GM12874 (cell line): ENCODE results near the gene NOVA2.

Experiments
- TF ChIP-seq, protein P1 (sequence below): IDR thresholded peaks from 2 replicates; pipeline ENCODE4 v1.5.1; 2011; ENCODE audit warnings: low read depth, mild to moderate bottlenecking, control low read depth, low read length, moderate library complexity; ENCODE audit not compliant: insufficient read depth

NOVA2 gene

DNA sequence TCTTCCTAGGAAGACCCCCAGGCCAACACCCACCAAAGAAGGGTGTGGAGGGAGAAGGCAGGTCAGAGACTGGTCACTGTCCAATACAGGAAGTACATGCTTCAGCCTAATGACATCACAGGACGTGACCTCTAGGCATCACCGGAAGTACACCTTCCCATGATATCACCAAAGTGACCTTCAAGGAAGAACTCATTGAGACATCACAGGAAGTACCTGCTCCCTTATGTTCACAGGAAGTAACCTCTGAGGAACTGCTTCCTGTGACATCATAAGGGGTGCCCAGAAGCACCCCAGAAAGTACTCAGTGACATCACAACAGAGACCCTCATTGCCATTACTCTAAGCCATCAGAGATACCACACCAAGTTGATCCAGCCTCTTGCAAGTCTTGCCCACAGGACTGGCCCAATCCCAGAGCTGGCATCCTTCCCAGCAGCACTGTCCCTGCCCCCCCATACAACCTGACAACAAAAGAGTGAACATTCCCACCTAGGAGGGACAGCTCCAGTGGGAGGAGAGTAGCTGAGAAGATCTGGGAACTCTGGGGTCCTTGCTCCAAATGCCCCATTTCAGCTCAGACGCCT, 34.8 kb downstream of the NOVA2 start:
- TF ChIP-seq, protein P1, sequence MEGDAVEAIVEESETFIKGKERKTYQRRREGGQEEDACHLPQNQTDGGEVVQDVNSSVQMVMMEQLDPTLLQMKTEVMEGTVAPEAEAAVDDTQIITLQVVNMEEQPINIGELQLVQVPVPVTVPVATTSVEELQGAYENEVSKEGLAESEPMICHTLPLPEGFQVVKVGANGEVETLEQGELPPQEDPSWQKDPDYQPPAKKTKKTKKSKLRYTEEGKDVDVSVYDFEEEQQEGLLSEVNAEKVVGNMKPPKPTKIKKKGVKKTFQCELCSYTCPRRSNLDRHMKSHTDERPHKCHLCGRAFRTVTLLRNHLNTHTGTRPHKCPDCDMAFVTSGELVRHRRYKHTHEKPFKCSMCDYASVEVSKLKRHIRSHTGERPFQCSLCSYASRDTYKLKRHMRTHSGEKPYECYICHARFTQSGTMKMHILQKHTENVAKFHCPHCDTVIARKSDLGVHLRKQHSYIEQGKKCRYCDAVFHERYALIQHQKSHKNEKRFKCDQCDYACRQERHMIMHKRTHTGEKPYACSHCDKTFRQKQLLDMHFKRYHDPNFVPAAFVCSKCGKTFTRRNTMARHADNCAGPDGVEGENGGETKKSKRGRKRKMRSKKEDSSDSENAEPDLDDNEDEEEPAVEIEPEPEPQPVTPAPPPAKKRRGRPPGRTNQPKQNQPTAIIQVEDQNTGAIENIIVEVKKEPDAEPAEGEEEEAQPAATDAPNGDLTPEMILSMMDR = no peak

DNA sequence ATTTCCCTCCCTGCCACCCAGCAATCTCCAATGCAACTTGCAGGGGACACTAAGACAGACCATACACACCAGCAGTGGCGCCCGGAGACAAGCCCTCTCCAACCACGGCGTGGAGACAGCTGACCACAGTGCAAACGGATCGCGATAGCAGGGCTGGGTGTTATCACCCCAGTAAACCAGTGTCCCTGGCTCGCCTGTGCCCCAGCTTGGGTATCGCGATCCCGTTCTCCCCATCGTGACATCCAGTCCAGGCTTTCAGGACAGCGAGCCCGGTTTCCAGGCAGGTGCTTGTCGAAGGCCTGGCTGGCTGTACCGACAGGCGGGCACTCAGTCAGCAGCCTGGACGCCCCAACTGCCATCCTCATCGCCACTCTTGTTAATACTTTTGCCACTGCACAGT, 38.4 kb downstream of the NOVA2 start:
- TF ChIP-seq, protein P1 = no peak

DNA sequence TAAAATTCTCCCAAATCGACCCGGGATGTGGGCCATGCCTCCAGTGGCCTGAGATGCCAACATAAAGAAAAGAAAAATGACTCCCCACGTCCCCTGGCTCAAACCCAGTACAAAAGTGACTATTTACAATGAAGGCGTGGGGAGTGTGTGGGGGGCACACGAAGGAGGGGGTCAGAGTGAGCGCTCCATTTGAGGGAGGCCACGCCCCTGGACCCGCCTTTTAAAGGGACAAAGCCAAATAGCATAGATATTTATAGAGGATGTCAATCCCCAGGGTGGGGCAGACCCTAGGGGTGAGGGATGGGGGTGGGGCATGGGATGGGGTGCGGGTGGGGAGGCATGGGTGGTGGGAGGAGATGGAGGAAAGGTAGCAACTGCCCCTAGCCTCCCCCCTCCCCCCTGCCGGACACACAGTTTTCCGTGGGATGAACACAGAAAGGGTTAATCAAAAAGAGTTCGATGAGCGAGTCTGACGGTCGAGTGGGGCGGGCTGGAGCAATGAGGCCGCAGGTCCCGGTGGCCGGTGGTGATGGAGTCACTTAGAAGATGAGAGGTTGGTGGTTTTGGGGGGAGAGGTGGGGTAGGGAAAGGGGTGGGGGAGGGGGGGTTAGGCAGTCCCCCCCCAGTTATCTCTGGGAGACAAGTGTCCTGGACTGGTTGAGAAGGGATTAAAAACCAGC, 39.0 kb downstream of the NOVA2 start:
- TF ChIP-seq, protein P1 = no peak

DNA sequence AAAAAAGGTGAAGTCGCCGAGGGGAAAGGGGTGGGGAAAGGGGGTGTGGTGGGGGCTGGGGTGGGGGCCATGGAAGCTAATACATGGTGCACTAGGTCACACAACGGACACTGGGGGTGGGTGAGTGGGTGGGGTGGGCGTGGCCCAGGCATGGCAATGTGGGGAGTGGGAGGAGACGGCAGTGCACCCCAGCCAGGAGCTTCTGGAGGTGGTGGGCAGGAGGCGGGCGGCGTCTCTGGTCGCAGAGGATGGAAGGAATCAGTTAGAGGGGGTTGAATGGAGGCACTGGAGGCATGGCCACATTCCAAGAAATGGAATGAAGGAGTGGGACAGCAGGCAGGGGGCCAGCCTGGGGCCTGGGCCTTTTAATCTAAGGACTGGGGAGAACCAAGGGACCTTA, 39.9 kb downstream of the NOVA2 start:
- TF ChIP-seq, protein P1 = no peak

DNA sequence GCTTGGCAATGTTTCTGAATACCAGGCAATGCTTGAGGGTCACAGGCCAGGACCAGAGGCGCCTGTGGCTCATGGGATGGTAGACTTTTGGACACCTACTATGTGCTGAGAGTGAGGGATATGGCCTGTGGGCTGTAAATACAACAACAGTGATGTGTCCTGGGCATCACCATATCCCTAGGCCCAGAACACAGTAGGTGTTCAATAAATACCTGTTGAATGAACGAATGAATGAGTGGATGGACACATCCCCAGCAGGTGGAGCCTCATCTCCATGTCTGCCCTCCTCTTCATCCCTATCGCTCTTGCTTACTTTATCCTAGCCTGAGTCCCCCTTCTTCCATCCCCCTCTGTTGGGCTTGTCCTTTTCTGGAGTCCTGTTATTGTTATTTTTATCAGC, 42.6 kb downstream of the NOVA2 start:
- TF ChIP-seq, protein P1 = no peak

DNA sequence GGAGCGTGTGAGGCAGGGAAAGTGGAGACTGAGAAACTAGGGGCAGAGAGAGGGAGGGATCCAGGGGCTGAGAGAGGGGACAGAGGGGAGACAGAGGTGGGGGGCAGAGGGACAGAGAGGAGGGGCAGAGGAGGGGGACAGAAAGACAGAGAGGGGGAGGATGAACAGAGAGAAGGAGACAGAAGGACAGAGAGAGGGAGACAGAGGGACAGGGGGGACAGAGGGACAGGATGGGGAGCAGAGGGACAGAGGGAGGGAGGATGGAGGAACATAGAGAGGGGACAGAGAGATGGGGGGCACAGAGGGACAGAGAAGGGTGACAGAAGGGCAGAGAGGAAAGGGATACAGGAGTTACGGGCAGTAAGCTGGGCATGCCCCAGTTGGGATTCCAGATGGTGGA, 44.4 kb downstream of the NOVA2 start:
- TF ChIP-seq, protein P1 = no peak

DNA sequence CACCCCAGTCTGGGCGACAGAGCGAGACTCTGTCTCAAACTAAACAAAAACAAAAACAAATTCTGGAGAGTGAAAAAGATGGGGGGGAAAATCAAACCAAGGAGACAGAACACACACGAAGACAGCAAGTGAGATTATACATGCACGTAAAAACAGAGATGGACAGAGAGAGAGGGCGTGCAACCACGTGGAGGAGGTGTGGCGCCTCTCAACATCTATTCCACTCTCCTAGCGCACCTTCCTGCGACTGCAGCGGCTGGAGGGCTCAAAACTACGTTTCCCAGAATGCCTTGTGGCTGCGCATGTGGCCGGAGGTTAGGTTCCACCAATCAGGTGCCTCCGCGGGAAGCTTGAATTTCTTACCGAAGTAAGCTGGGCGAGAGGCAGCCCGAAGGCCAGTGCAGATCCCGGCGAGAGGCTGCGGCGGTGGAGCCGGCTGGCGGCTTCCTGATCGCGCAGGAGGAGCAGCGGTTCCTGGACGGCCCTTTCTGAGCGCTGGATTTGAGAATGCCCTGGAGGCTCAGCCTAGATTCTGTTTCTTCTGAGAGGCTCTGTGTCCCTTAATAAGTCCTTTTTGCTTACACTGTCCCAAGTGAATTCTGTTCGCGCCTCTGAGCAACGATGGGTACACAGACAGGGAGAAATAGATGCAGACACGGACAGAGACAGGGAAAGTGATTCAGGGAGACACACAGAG, 46.0 kb downstream of the NOVA2 start:
- TF ChIP-seq, protein P1 = no peak
